ENCODE measurements around the gene NCOA7.

The NCOA7 gene, protein sequence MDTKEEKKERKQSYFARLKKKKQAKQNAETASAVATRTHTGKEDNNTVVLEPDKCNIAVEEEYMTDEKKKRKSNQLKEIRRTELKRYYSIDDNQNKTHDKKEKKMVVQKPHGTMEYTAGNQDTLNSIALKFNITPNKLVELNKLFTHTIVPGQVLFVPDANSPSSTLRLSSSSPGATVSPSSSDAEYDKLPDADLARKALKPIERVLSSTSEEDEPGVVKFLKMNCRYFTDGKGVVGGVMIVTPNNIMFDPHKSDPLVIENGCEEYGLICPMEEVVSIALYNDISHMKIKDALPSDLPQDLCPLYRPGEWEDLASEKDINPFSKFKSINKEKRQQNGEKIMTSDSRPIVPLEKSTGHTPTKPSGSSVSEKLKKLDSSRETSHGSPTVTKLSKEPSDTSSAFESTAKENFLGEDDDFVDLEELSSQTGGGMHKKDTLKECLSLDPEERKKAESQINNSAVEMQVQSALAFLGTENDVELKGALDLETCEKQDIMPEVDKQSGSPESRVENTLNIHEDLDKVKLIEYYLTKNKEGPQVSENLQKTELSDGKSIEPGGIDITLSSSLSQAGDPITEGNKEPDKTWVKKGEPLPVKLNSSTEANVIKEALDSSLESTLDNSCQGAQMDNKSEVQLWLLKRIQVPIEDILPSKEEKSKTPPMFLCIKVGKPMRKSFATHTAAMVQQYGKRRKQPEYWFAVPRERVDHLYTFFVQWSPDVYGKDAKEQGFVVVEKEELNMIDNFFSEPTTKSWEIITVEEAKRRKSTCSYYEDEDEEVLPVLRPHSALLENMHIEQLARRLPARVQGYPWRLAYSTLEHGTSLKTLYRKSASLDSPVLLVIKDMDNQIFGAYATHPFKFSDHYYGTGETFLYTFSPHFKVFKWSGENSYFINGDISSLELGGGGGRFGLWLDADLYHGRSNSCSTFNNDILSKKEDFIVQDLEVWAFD

DNA sequence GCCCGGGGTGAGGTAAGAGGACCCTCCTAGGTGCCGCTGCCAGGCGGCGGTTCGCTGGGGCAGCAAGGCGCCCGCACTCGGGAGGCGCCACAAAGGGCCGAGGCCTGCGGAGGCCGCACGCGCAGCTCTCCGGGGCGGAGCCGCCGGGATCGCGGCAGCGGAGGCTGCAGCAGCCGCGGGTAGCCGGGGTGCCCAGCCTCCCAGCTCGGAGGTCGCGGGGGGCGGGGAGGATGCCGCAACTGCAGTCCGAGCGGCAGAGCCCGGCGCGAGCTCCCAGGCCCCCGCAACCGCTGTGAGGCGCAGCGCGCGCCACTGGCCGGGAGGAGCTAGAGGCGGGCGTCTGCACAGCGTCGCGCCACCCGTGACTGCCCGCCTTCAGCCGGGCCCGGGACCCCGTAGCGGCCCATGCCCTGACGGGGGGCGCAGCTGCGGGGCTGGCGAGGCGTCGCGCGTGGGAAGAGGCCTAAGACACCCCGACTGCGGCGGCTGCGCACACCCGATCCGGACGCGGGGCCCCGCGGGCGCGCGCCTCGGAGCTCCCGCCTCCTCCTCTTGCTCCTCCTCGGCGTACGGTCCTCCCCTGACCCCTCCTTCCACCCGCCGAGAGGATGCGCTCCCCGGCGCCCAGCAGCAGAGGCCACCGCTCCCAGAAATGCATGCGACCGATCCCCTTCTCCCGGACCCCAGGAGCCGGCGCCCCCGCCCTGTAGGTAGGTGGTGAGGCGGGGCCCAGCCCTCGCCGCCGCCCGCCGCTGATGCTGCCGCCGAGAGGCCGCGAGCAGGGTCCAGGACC lies at the start of gene NCOA7:
Gene NCOA7, plus strand, starts transcription at position 603 of the 793 bp plus-strand sequence. CDS start 24,395 bp downstream, outside the sequence.
- DNase-seq (ENCODE audit: low spot score), result peak; percentile 73

DNA sequence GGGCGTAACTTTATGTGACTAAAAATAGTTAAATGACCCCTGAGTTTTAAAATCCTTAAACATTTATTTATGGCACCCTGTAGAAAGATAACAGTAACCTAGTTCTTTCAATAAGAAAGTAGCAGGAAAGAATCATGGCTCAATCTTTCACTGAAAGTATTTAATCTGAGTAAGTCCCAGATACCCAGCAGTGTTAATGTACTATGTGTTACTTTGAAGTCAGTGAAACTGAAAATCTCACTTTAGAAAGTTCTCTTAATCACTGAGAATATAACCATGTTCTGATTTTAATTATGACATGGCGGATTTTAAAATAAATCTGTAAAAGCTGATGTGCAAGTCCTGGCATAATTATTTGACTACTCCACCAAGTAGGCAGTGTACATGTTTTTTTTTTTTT lies 49.4 kb upstream of the NCOA7 start:
- no peak for DNase-seq (ENCODE audit: low spot score)

DNA sequence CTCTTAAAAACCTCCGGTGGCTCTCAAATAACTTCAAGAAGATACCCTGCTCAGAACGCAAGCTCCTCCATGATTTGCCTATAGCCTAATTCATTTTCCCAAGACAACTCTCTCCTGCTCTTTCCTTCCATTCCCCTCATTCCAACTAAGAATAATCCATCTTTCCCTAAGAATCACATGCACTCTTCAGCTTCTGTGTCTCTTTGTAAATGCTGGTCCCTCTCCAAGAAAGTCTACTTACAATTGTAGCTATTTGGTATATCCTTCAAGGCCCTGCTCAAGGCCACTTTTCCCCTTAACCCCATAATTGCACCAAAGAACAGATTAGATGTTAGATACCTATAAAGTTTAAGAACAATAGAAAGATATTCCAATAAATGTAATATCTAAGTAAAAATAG lies 48.7 kb upstream of the NCOA7 start:
- DNase-seq (ENCODE audit: low spot score), result no peak

DNA sequence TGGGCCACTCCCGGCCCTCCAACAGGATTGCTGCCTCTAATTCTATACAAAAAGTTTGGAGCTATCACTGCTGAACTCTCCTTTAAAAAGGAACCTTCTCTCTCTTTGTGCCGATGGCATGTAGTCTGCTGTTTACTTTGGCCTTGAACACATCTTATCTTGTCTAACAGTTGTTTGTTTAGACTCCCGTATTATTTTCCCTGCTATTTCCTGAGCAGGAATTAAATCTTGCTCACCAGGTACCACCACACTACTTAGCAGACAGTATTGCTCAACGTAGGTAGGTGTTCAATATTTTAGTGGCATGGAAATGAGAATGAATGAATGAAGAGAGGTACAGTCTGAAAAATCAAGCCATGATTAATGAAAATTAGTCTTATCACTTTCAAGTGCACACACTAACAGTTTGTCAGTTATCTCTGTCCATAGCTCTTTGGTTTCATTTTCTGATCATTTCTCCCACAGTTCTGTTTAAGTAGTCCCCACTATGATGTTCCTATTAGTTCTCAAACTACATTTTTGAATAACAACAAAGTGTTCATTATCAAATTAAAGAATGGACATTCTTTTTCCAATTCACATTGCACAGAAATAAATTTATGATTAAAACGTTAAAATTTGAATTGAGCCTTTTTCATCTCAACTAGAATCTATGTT lies 48.2 kb upstream of the NCOA7 start:
- DNase-seq (ENCODE audit: low spot score), result no peak

DNA sequence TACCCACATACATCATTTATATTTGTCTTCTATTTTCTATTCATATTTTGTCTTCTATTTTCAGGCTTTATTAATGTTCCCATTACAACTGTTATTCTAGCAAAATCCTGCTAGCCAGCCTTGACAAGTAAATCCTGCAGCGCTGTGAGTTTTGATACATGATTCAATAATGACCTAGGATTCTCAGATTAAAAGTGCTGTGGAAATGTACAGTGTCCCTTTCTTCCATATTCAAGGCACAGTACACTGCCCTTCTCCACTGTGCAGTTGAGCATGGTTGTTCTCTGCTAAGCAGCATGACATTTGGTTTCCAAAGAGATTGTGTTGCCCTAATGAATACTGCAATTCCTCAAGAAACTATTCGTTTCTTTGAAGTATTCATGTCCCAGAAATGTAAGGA lies 47.2 kb upstream of the NCOA7 start:
- DNase-seq (ENCODE audit: low spot score), result no peak

DNA sequence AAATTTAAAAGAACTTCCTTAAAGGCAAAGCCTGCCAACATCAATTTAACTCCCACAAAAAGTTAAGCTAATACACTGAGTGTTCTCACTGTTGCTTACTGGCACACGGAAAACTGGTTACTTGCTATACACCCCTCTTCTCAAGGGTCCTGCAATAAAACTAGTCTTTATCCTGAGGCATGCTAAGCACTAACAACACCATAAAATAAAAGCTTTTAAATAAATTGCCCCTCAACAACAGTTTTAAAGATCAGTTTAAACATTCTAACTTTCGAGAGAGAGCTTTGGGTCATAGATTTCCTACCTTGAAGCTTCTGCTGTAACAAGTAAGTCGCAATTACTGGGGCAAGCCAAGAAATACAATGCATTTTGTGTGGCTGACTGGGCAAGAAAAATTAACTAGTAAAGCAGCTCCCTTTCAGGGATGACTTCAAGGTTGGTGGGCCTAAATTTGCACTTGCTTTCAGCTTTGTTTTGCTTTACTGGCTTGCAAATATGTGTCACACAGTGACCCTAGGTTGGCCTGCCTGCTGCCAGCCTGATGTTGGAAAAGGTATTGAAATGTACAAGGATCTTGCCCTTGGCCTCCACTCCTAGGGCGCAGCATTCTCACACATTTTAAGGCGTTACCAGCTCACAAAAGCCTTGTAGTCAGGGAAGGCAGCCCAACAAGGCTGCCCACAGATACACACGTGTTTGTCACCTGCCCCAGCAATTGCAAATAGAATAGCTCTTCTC lies 45.3 kb upstream of the NCOA7 start:
- DNase-seq (ENCODE audit: low spot score), result peak; percentile 10

DNA sequence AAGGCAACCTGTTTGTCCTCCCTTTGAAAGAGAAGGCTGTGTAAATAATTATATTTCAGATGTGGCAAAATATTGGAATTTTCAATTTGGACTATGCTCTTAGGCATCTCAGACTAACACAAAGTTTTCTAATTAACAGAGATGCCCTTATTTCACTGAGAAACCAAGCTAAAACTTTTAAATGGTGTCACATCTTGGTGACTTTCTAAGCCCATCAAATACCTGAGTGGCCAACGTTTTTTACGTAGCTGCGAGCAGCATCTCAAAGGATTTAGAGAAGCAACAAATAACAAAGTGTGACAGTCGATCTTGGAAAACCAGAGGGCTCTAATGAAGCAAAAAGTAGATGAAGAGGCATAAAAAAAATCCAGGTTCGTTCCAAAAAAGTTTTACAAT lies 44.7 kb upstream of the NCOA7 start:
- DNase-seq (ENCODE audit: low spot score), result no peak

DNA sequence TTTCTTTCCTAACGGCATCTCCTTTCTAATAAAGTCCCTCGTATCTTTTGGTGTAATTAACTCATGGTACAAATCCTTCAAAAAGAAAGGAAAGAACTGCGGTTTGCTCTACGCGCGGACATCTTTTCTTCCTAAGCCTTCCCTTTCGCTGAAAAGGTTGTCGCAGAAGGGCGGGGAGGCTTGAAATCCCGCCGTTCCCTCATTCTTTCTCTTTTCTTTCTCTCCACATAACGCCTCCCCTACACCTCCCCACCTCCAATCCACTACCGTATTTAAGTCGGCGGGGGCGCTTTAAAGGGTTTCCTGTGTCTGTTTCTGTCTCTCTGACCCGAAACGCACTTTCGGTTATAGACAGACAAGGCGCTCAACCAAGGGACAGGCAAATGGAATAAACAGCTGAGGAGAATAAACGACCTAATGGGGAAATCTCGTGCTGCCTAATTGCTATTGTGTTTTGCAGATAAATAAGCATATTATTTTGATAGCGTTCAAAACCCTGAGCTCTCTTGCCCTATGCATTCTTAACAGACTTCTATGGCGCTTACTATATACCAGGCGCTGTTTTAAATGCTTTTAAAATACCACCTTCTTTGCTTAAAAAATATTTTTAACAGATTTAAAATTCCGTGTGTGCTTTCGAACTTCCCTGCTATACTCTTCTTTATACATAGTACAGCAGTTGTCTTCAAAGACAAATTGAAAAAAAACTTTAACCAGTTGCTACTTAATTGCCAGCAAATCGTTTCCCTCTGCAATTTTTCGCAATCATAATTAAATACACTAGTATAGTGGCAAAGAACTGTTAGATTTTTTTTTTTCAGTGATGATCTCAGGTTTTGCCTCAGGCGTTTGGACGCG lies 43.8 kb upstream of the NCOA7 start:
- DNase-seq (ENCODE audit: low spot score), result peak; percentile 94

DNA sequence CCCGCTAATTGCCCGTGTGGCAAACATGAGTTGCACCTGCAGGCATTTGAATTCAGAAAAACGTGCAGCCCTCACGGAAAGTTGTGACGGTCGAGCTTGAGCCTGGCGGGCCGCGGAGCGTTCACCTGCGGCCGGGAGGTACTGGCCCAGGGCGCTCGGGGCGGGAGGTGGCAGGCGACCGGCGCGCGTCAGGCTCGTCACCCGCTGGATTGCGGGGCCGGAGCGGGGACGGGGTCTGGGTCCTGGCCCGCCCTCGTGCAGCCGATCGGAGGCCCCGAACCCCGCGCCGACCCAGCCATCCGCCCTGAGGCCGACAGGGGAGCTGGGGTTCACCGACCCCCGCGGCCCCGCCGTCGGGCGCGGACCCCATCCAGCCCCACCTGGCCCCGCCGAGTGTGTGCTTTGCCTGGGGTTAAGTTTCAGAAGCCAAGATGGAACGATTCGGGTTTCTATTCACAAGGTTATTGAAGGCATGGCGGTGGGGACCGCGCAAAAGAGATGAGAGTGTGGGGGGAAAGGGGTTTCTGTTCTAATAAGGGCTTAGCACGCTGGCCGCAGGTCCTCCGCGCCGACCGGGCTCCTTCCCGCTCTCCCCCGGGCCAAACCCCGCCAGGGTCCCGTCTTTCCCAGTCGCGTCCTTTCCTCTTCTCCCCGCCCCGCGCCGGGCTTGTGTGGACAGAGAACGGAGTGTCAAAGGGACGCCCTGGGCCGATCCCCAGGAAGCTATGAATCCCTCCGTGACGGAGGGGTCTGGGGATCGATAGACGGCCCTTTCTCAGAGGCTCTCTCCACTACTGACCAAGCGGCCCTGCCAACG lies 43.0 kb upstream of the NCOA7 start:
- peak; percentile 83 for DNase-seq (ENCODE audit: low spot score)

DNA sequence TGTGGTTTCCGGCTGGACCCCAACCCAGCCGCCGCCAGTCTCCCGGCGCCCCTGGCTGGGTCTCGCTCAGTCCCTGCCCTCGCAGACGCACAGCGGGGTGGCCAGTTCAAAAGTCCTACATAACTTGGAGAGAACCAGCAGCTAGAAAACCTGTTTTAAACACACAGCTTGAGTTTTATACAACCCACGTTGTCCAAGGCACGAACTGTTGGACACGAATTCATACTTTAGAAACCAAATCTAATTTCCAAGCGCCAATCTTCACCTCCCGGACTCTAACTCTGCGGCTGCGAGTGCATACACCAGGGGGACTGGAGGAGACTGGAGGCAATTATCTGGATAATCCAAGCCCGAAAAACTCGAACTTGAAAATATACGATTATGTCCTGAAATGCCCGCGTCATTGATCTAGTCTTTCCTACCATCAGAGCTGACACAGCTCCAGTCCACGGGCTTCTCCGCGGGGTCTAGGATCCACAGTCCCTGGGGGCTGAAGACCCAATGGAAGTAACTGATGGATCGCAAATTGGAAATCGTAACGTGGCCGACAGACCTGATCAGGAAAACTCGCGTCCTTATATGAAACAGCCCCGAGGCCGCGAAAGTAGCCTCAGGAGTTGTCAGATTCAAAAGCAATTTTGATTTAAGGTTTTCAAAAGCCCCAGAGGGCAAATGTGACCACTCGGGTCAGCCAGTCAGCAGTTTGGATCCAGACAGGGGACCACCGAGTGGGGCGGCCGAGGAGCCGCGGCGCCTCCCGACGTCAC lies 42.2 kb upstream of the NCOA7 start:
- DNase-seq (ENCODE audit: low spot score), result peak; percentile 59

DNA sequence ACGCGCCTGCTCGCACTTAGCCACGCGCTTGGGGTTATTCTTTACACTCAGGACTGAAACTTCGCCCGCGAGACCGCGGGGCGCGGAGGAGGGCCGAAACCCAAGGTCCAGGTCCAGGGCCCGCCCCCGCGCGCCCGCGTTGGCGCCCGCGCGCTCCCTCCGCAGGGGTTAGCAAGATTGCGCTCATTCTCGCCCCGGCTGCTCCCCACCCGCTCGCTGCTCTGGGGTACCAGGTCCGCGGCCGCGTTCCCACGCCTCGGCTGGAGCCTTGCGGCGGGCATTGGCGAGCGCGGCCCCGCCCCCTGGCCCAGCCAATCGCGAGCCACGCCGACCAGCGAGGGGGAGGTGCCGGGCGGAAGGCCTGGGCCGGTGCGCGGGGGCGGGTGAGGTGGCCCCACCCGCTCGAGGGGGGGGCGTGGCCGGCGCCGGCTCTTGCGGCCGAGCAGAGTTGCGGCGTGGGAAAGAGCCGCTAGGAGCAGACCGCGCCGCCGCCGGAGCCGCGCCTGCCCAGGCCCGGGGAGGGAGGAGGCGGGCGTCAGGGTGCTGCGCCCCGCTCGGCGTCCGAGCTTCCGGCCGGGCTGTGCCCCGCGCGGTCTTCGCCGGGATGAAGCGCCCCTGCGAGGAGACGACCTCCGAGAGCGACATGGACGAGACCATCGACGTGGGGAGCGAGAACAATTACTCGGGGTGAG lies 41.4 kb upstream of the NCOA7 start, which contains the start of gene HEY2:
Gene HEY2, plus strand, starts transcription at position 460 of the 692 bp plus-strand sequence. Its CDS starts 145 bp downstream, at position 605.
- peak; percentile 94 for DNase-seq (ENCODE audit: low spot score)

DNA sequence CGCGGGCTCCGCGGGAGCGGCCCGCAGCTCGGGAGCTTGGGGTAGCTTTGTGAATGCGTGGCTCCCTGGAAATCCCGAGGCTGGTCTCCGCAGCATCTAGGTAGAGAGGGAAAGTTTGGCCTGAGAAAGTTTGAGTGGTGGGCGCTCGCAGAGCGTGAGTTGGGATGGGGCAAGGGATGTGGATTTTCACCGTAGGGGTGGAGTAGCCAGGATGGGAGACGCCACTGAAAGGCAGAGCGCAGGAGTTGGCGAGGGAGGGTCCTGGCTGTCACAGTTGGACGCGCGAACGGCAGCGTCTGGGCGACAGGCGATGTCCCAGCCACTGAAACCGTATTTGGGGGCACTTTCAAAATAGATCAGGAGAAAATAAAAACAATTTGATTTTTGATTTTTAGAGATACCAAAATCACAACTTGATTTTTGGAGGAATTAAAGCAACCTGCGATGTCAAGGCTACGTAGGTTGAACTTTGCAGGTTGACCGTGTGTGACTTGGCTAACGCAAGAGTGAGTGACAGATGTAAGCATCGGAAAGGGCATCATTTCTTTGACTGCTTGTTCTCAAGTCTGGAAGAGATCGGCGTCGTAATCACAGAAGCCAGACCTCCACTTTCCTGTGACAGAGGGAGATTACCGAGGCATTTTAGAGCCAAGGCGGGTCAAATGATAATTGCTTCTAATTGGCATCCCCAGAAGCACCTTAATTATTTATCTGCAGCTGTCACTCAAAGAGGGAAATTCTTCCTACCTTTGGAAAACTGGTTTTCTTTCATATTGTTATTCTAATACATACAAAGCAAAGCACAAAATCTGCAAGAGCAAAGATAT lies 40.7 kb upstream of the NCOA7 start:
- peak; percentile 58 for DNase-seq (ENCODE audit: low spot score)

DNA sequence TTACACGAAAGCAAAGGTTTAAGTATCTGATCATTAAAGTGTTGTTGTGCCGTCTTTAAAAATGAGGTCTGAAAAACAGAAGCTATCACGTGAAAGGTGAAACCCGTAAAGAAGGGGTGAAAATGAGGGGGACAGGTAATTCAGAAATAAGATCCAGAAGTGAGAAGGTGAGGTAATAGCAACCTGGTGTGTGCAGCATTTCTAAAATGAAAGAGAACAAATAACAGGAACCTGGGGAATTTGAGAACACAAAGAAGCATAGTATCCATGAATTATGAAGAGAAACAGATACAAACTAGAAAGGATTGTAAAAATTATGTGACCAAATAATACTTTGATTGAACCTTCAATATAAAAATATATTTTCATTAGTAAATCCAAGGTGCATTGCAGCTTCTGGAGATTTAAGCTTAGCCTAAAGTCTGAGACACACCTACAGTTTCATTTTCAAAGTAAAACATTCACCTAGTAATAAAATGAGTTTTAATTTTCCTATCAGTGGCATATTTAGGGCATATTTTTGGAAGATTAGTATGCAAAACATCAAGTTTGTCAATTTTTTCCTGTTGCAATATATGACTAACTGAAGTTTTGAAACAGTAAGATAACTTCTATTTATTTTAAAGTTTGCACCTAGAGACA lies 39.9 kb upstream of the NCOA7 start:
- DNase-seq (ENCODE audit: low spot score), result peak; percentile 23

DNA sequence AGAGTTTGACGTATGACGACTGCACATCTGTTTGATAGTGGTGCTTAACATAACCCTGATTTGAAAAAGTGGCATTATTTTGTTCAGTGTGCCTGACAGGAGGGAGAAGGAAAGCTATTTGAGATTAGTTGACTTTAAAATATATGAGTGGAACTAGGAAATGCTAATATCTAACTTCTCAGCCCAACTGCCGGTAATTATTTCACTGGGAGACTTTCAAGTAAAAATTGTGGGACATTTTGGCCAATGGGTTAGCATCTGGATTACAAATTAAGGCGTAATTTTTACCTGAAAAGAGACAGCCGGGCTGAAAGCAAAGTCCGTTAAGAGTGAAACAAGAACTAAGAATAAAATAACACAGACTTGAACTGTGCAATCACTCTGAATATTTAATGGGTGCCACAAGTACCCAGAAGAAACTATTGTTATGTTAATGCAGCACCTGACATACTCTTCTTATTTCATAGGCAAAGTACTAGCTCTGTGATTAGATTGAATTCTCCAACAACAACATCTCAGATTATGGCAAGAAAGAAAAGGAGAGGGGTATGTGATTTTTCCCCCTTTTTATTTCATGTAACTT lies 39.3 kb upstream of the NCOA7 start:
- no peak for DNase-seq (ENCODE audit: low spot score)

DNA sequence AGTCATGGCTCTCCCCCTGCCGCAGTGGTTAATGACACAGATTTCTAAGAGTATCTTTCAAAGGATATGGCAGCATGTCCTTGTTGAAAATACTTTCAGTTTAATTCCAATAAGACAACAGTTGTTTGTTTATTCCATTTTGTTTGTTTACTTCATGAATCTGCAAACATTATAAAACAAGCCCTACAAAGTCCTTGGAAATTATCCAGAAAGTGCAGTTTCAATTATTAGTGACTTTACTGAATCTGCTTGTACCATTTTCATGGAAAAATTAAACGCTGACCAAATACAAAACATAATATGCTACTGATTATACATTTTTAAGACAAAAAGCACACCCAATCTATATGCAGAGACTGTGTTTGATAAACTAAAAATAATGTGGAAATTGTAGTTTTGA lies 38.0 kb upstream of the NCOA7 start:
- DNase-seq (ENCODE audit: low spot score), result no peak
